Measurements from ENCODE around the gene ABI2.

The ABI2 gene

GRCh38 chr2:203471323-203471722 is 143.1 kb downstream of the ABI2 start:
- no peaks in the 10 kb centered on the region for H3K9me3 ChIP-seq (ENCODE audit: control insufficient read depth, insufficient read depth, low read length)
- H3K4me3 ChIP-seq (ENCODE audit: low read depth, low read length) = no peak overlapping the region
- H3K27me3 ChIP-seq (ENCODE audit: control insufficient read depth, insufficient read depth, low read length) = no peaks in the 10 kb centered on the region
- no peaks in the 10 kb centered on the region for H3K36me3 ChIP-seq (ENCODE audit: control insufficient read depth, insufficient read depth, low read length)
- no peak overlapping the region for H3K27ac ChIP-seq (ENCODE audit: low read depth, low read length)
- no peak overlapping the region for H3K9ac ChIP-seq (ENCODE audit: low read depth, low read length)
- no peaks in the 10 kb centered on the region for H3K4me1 ChIP-seq (ENCODE audit: control insufficient read depth, insufficient read depth, low read length)

- H3K4me3 ChIP-seq (ENCODE audit: low read depth, low read length) = no peak overlapping the region
- H3K9me3 ChIP-seq (ENCODE audit: control insufficient read depth, insufficient read depth, low read length) = no peaks in the 10 kb centered on the region
- H3K36me3 ChIP-seq (ENCODE audit: control insufficient read depth, insufficient read depth, low read length) = no peaks in the 10 kb centered on the region
- H3K4me1 ChIP-seq (ENCODE audit: control insufficient read depth, insufficient read depth, low read length) = no peaks in the 10 kb centered on the region
- H3K27ac ChIP-seq (ENCODE audit: low read depth, low read length) = no peak overlapping the region
- H3K9ac ChIP-seq (ENCODE audit: low read depth, low read length) = no peak overlapping the region
- H3K27me3 ChIP-seq (ENCODE audit: control insufficient read depth, insufficient read depth, low read length) = no peaks in the 10 kb centered on the region
Measured at GRCh38 chr2:203476881-203477280, 148.7 kb downstream of the ABI2 start.

- H3K4me1 ChIP-seq (ENCODE audit: control insufficient read depth, insufficient read depth, low read length) = peaks cover 8% of the 10 kb centered on the region
- no peak overlapping the region for H3K4me3 ChIP-seq (ENCODE audit: low read depth, low read length)
- H3K36me3 ChIP-seq (ENCODE audit: control insufficient read depth, insufficient read depth, low read length) = no peaks in the 10 kb centered on the region; the same call in 1 of the 2 replicates
- no peak overlapping the region for H3K9ac ChIP-seq (ENCODE audit: low read depth, low read length)
- no peak overlapping the region for H3K27ac ChIP-seq (ENCODE audit: low read depth, low read length)
- H3K9me3 ChIP-seq (ENCODE audit: control insufficient read depth, insufficient read depth, low read length) = no peaks in the 10 kb centered on the region
- H3K27me3 ChIP-seq (ENCODE audit: control insufficient read depth, insufficient read depth, low read length) = no peaks in the 10 kb centered on the region
Measured at GRCh38 chr2:203480623-203481022, 152.4 kb downstream of the ABI2 start.

GRCh38 chr2:203484266-203485112 is 156.3 kb downstream of the ABI2 start:
- H3K4me3 ChIP-seq (ENCODE audit: low read depth, low read length) = no peak overlapping the region
- H3K36me3 ChIP-seq (ENCODE audit: control insufficient read depth, insufficient read depth, low read length) = peaks cover 9% of the 10 kb centered on the region
- no peak overlapping the region for H3K9ac ChIP-seq (ENCODE audit: low read depth, low read length)
- no peaks in the 10 kb centered on the region for H3K27me3 ChIP-seq (ENCODE audit: control insufficient read depth, insufficient read depth, low read length)
- peak overlapping the region; percentile 94 for H3K27ac ChIP-seq (ENCODE audit: low read depth, low read length)
- peaks cover 8% of the 10 kb centered on the region for H3K4me1 ChIP-seq (ENCODE audit: control insufficient read depth, insufficient read depth, low read length)
- H3K9me3 ChIP-seq (ENCODE audit: control insufficient read depth, insufficient read depth, low read length) = no peaks in the 10 kb centered on the region

- Histone ChIP-seq H3K27me3 (ENCODE audit: control insufficient read depth, insufficient read depth, low read length) (no peaks in the 10 kb centered on the region), H3K36me3 (ENCODE audit: control insufficient read depth, insufficient read depth, low read length) (peaks cover 30% of the 10 kb centered on the region), H3K4me3 (ENCODE audit: low read depth, low read length) (no peak overlapping the region)
Measured at GRCh38 chr2:203489531-203489930, 161.3 kb downstream of the ABI2 start.

GRCh38 chr2:203490391-203490790 is 162.2 kb downstream of the ABI2 start:
- no peaks in the 10 kb centered on the region for H3K27me3 ChIP-seq (ENCODE audit: control insufficient read depth, insufficient read depth, low read length)
- H3K9me3 ChIP-seq (ENCODE audit: control insufficient read depth, insufficient read depth, low read length) = no peaks in the 10 kb centered on the region
- H3K9ac ChIP-seq (ENCODE audit: low read depth, low read length) = no peak overlapping the region
- H3K27ac ChIP-seq (ENCODE audit: low read depth, low read length) = no peak overlapping the region
- no peaks in the 10 kb centered on the region for H3K4me1 ChIP-seq (ENCODE audit: control insufficient read depth, insufficient read depth, low read length)
- peaks cover 35% of the 10 kb centered on the region for H3K36me3 ChIP-seq (ENCODE audit: control insufficient read depth, insufficient read depth, low read length)
- H3K4me3 ChIP-seq (ENCODE audit: low read depth, low read length) = no peak overlapping the region

More at GRCh38 chr2:203489531-203489930, 161.3 kb downstream of the ABI2 start:
- no peak overlapping the region for H3K27ac ChIP-seq (ENCODE audit: low read depth, low read length)
- no peaks in the 10 kb centered on the region for H3K9me3 ChIP-seq (ENCODE audit: control insufficient read depth, insufficient read depth, low read length)
- H3K9ac ChIP-seq (ENCODE audit: low read depth, low read length) = no peak overlapping the region
- peaks cover 5% of the 10 kb centered on the region for H3K4me1 ChIP-seq (ENCODE audit: control insufficient read depth, insufficient read depth, low read length)

- Histone ChIP-seq H3K4me3 (ENCODE audit: low read depth, low read length) (no peak overlapping the region), H3K9me3 (ENCODE audit: control insufficient read depth, insufficient read depth, low read length) (no peaks in the 10 kb centered on the region), H3K9ac (ENCODE audit: low read depth, low read length) (no peak overlapping the region), H3K36me3 (ENCODE audit: control insufficient read depth, insufficient read depth, low read length) (peaks cover 33% of the 10 kb centered on the region), H3K4me1 (ENCODE audit: control insufficient read depth, insufficient read depth, low read length) (no peaks in the 10 kb centered on the region), H3K27me3 (ENCODE audit: control insufficient read depth, insufficient read depth, low read length) (no peaks in the 10 kb centered on the region), H3K27ac (ENCODE audit: low read depth, low read length) (no peak overlapping the region)
Measured at GRCh38 chr2:203492965-203493364, 164.8 kb downstream of the ABI2 start.
